Tibial nerve (tissue), 4 donors: ENCODE results near the gene WASF2.

Experiments
- CTCF ChIP-seq, 5 experiments: fragments of 200-600 bp in 3 of 5; fragments of 450-650 bp in 2 of 5; sonication (generic) in 3 of 5; IDR thresholded peaks; one replicate each; pipeline ENCODE4 v1.5.1; 2016 to 2019; ENCODE audit warnings: antibody characterized with exemption in 5 of 5, mild to moderate bottlenecking in 3 of 5, moderate library complexity in 2 of 5
- EP300 ChIP-seq, 2 donors: sonication (generic); formaldehyde crosslinking; IDR thresholded peaks; one replicate each; pipeline ENCODE4 v1.6.1; 2017; ENCODE audit warnings: antibody characterized with exemption in 2 of 2, mild to moderate bottlenecking in 1 of 2
- POLR2A ChIP-seq, 2 donors: fragments of 450-650 bp; IDR thresholded peaks; one replicate each; pipeline ENCODE4 v1.6.1; 2017; ENCODE audit warnings: antibody characterized with exemption in 2 of 2, mild to moderate bottlenecking in 2 of 2, moderate library complexity in 2 of 2

GRCh38 chr1:27372022-27372807, 117.8 kb downstream of the WASF2 start:
- TF ChIP-seq CTCF (IDR thresholded peaks at IDR 0.05) = no peak
- no peak for TF ChIP-seq POLR2A (IDR thresholded peaks at IDR 0.05)
- no peak for TF ChIP-seq EP300 (IDR thresholded peaks at IDR 0.05)
